NB4 (cell line): Measurements from ENCODE around the gene LCA5L.

Experiments
- CTCF ChIP-seq: IDR thresholded peaks from one replicate; pipeline ENCODE4 v1.5.1; 2012; ENCODE audit warnings: low read depth, low read length
- MYC ChIP-seq: IDR thresholded peaks from 2 replicates; pipeline ENCODE4 v1.6.1; 2011; ENCODE audit warnings: low read depth, low read length
- POLR2A ChIP-seq: IDR thresholded peaks from 2 replicates; pipeline ENCODE4 v1.6.1; 2011; ENCODE audit warnings: mild to moderate bottlenecking; ENCODE audit not compliant: insufficient read length; ENCODE audit errors: extremely low read depth
- TF ChIP-seq, protein P1 (sequence below): IDR thresholded peaks from 2 replicates; pipeline ENCODE4 v1.6.1; 2011; ENCODE audit warnings: low read depth, low read length

- no peak for TF ChIP-seq CTCF
- no peak for TF ChIP-seq POLR2A
- TF ChIP-seq, protein P1, sequence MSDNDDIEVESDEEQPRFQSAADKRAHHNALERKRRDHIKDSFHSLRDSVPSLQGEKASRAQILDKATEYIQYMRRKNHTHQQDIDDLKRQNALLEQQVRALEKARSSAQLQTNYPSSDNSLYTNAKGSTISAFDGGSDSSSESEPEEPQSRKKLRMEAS = no peak
- TF ChIP-seq MYC = no peak
These were observed 29.0 kb upstream of the LCA5L start for GRCh38 chr21:39474611-39475010.
